Measurements from ENCODE around the gene ARMC12. TPM values are rescaled to one million over a fixed set of nuclear protein-coding genes. Genes with fewer than 3 reads are reported as not detected.

ARMC12 gene
- total RNA-seq, 1 experiment from 2014 or later: 0.24 TPM

DNA sequence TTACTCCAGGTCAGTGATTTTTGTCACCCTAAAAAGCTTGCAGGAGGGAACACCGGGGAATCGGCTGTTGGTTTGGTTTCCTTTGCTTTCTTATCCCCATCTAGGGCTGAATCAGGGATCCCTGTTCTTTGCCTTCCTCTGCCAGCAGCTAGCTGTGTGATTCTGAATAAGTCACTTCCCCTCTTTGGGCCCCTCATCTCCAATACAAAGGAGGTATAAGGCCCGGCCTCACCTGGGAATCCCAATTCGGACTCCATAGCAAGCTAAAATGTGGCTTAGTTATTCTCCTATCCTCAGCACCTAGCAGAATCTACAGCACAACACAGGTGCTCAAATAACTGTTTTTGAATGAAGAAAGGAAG is 18.5 kb upstream of the ARMC12 start:
- no peak for DNase-seq (ENCODE audit: low spot score)

DNA sequence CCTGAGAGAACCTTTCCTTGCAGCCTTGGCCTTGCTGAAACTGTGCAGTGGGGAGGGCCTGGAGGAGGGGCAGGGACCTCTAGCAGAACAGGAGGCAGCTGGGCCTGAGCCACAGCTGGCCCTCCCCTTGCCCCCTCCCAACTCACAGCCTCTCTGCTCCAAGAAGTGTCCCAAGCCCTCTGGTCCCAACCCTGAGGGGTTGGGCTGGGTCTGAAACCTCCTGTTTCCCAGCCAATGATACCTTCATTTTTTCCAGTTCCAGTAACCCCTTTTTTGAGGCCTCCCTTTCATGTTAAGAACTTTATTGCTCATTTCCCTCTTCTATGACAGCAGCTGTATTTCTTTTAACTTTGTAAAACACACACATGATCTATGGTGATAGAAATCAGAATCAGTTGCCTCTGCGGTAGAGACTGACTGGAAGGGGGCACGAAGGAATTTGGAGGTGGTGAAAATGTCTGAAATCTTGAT is 17.9 kb upstream of the ARMC12 start:
- no peak for DNase-seq (ENCODE audit: low spot score)

DNA sequence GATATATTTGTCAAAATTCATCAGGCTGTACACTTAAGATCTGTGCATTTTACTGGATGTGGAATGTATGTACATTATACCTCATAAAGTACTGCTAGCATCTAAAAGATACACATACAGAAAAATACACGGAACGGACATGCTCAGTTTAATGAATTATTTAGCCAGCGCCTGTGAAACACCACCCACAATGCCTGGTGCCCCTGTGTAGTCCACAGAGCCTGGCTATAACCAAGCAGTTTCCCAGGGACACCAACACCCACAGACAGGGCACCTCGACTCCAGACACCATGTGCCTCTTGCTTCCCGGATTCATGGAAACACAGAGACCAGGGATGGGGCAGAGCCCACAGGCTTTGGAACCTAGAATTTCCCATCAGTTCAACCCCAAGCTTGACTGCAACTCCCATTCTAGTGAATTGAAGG is 17.4 kb upstream of the ARMC12 start:
- DNase-seq (ENCODE audit: low spot score): no peak

DNA sequence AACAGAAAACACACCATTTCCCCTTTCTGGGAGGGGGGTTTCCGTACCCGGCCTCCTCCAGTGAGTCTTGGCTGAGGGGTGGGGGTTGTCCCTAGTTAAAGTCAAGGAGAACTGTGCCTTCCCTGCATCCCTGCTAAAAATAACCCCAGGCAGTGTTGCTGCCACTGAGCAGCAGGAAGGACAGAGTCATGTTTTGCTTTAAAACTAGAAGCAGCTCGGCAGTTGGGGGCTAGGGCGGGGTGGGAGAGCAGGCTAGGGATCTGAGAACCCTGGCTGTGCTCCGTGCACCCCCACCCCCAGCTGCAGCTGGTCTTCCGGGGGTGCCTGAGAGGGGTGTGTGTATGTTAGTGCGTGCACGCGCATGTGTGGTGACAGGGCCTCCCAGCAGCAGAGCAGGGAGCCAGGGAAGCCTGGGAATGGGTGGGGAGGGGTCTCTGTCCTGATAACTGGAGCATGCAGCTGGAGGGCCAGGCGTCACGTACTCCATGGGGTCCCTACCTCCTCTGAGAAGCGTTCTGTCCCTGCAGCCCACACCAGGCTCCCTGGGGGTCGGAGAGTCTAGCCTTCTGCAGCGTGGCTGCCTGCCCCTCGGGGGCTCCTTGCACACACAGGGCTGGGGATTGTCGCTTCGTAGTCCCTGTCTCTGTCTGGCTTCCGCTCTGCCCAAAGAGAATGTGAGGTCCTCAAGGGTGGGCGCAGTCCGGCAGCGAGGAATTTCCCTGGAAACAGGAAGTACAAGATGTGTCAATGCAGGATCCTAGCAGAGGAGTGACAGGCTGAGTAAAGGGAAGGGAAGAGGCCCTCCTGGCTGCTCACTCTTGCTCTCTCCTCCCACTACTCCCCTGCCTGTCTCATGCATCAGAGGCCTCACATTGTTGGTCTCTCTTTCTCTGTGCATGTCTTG is 16.8 kb upstream of the ARMC12 start:
- DNase-seq (ENCODE audit: low spot score): no peak

DNA sequence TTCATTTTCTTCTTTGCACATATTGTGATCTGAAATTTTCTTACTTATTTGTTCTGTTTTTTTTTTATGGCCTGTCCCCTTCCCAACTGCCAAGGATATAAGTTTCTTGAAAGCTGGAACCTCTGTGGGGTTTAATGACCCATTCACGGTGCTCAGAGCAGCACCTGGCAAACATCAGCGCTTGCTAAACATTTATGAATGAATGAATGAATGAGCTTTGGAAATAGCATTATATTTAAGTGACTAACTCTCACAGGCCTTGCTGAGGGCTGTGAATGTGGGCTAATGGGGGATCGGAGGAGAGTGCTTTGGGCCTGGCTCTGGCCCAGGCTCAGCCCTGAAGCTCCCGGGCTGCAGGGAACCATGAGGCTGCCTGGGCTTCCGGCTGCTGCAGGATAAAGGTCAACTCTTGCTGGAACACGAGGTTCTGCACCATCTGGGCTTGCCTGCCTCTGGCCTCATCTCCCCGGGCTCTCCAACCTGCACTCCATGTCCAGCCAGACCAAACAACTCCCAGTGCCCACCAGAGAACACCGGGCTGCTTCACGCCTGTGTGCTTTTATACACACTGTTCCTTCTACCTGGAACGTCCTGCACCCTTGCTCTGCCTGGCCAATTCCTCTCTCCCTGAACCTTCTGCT is 14.6 kb upstream of the ARMC12 start:
- no peak for DNase-seq (ENCODE audit: low spot score)

DNA sequence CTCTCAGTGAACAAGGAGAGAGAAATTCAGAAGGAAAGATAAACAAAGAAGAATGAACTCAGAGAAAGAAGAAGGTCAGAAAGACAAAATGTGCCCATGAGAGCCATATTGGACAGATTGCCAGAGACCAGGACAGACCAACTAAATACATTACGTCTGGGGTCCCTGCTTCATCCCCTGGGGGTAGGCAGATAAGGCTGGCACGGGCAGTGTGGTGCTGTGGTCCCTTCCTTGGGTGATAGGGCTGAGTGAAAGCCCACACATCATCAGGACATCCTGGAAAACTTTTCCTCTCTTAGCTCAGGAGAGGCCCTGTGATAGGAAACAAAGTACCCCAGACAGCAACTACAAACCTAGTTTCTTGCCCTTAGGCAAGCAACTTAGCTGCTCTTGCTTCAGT is 13.2 kb upstream of the ARMC12 start:
- no peak for DNase-seq (ENCODE audit: low spot score)

DNA sequence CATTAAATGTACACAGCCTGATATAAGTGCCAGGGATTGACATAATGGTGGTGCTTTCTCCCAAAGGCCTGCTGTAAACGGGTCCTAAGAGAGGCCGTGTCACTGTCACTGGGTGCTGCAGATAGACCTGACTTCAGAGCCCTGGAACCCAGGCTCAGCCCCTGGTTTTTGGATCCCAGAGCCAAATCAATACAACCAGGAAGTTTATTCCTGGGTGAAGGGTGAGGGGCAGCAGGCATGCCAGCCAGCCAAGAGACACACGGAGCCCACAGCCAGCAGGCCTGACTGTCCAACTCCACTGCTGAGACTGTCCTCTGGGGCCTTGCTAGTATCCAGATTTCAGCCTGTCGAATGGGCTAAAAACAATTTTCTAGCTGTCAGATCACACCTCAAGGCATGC is 12.8 kb upstream of the ARMC12 start:
- DNase-seq (ENCODE audit: low spot score): no peak

DNA sequence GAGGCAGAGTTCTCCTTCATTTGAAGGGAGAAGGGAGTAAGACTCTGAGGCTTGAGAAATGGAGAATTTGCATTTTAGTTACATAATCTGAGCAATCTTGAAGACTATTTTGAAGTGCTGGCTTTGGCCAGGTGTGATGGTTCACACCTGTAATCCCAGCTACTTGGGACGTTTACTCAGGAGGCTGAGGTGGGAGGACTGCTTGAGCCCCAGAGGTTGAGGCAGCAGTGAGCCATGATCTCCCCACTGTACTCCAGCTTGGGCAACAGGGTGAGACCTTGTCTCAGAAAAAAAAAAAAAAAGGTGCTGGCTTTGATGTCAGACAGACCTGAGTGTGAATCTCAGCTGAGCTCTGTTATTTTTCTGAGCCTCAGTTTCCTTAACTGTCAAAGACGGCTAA is 12.4 kb upstream of the ARMC12 start:
- no peak for DNase-seq (ENCODE audit: low spot score)

DNA sequence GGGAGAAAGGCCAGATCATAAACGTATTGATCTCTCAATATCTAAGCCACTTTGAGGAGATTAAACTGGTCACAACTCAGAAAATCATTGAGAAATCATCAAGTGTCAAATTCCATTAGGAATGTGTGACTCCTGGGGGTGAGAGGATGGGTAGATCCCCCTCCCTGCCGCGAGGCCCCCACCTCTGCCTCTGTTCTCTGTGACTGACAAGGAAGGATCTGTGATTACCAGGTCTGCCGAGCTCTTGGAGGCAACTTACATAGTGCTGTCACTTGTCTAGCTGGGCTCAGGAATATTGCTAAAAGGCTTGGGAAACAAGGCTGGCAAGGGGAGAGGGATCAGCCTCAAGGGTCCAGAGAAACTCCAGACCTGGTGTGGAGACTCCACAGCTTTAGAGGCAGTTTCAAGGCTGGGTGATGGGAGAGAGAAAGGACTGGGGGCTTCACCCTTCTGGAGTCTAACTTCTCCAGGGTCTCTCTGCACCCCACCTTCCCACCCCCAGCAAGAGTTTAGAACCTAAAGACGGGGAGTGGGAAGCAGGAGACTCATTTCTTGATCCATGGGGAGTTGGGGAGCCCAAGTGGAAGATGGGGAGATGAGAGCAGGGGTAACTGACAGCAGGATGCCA is 11.6 kb upstream of the ARMC12 start:
- DNase-seq (ENCODE audit: low spot score): no peak

DNA sequence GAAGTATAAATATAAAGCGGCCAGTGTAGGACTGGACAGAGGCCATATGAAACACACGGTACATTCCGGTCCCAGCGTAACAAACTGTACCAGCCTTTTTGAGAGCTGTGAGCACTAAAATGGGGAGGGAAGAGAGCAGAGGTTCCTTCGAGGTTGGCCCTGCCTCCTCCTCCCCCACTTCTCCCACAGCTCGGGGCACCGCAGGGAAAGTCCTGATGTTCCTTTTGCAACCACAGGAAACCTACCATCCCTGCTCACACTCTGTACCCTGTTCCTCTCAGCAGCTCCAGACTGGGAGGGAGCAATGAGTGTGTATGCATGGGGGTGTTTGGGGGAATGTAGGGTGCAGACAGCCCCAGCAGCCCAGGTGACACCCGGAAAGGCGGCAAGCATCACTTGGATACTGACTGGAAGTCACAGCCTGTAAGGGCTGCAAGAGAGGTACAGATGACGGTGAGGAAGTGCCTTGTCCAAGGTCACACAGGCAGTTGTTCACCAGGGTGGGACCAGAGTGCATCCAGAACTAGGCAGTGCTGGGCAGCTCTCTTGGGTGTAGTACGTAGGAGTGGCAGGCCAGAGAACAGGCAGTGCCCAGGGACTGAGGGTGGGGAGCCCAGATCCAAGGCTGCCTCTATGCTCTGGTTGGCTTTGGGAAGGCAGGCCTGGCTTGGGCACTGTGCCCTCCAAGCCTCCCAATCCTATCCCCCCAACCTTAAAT is 11.0 kb upstream of the ARMC12 start:
- no peak for DNase-seq (ENCODE audit: low spot score)

DNA sequence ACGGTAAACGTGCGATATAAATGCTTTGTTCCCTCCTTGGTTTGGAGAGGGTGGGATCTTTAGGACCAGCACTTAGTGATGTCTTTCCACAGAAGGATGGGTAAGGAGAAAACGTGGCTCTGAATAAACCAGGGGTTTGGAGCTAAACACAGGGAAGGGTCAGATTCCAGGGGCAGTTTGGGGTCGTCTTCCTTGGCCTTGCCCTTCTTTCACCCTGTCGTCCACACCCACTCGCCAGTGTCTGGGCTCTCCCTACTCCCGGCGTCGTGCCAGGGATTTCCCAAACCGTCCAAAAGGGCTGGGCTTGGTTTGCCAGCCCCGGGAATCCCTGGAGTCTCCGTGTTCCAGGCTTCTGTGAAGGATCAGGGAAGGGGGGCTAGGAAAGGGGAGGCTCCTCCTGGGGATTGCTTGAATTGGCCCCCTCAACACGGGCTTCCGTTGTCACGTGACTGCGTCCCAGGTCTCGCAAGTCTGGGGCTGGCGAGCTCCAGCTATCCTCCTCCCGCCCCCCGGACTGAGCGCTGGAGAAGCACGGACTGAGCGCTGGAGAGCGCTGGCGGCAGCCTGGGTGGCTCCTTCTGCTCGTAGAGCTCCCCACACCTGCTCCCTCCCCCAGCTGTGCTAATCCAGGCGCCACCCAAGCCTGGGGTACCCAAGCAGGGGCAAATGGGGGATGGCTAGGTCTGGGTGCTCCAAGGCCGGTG is 9.4 kb upstream of the ARMC12 start:
- peak; percentile 51 for DNase-seq (ENCODE audit: low spot score)

DNA sequence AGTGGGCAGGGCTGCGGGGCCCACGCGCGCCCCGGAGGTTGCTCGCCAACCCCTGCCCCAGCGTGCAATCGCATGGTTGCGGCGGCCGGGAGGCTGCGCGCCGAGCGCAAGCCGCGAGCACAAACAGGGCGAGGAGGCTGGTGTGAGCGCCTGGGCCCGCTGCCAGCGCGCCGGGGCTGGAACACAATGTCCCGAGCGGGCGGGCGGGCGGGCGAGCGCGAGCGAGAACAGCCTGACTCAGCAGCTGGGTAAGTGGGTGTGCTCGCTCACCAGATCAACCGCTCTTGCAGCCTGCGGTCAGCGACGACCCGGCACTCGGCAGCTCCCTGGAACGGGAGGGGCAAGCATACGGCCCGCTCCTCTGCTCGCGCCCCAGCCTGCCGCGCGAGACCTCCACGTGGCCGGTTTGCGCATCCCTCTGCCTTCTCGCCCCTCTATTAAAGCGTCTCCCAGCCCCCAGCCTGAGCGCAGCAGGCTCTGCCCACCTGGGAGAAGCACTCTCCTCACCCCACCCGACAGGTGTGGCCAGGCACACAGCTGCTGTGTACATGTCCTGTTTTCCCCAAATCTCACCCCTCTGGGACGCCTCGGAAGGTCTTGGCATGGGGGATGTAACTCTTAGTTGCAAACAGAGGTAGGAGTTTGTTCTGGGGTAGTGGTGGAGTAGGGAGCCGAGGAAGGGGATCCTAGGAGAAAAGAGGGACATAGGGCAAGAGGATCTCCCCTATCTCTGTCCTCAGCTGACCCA is 8.7 kb upstream of the ARMC12 start:
- peak; percentile 81 for DNase-seq (ENCODE audit: low spot score)

DNA sequence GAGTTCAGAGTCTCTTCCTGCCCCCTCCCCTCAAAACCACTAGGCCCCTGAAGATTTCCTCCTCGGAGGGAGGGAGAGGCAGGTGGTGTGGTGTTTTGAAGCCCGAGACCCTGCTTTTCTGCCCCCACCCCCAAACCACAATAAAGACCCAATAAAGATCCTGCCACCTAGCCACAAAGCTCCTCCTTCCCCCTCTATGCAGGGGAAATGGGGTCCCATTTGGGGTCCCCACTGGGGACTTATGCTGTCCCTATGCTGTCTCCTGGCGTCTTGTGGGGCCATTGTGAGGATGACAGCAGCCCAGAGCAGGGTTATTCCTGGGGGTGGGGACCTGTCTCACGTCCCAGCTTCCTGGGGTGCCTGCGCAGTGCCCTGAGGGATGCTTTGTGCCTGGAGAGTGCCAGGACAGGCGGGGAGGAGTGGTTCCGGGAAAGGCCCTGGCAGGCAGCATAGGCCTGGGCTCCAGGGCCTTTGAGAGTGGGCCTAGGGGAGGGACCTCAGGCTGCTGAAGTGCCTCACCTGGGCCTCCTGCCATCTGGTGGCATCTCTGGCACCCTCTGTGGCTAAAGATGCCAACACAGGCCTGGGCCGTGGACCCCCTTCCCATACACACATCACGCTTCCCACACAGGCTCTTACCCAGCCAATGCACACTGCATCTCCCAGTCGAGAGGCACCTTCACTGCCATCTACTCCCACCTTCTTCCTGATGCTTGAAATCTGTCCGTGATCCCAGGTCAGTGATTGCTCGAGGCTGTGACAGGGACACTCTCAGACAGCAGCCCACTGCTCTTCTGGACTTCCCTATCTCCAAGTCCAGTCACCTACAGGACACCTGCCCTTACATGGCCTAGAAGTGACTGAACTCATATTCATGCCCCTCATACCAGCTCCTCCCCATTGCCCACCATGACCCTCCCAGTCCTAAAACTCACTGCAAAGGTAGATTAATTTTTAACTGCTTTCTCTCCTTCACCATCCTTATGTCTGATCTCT is 7.9 kb upstream of the ARMC12 start:
- DNase-seq (ENCODE audit: low spot score): no peak

DNA sequence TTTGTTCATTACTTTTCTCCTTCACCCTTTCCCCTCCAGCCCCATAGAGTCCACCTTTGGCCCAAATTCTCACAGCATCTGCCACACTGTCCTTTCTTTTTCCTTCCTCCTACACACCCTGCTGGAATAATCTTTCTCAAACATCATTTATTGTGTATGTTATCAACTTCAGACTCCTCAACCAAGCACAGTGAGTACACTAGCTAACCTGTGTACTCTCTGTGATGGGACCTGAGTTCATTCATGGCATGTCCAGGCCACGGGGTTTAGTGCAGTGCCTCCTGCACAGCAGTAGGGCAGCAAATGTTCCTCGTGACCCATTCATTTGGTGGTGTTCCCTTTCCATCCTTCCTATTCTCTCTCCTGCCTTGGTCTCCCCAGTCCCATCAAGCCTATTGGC is 7.1 kb upstream of the ARMC12 start:
- DNase-seq (ENCODE audit: low spot score): no peak

DNA sequence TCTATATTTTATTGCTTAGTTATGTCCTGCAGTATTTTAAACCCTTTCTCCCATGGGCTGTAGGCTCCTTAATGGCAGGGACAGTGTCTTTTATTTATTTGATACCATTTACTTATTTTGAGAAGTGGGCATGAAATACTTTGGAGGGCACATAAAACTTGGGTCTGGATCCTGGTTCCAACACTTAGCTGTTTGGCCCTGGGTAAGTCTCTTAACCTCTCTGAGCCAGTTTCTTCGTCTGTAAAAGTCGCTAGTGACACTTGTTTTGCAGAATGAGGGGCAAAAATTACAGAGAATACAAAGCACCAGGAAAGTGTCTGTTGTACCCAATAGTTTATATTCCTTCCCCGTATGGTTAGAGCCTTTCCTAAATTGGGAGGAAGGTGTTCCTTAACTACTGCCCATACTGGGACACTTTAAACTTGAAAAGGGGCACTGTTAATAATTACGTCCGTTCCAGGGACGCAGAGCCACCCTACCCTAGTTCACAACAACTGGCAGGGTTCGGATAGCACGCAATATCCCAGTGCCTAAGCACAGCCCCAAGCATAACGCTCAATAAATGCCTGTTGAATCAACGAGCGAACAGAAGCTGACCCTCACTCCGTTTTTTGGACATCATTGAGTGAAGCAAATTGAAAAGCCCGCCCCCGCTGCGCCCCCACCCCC is 6.0 kb upstream of the ARMC12 start:
- no peak for DNase-seq (ENCODE audit: low spot score)

DNA sequence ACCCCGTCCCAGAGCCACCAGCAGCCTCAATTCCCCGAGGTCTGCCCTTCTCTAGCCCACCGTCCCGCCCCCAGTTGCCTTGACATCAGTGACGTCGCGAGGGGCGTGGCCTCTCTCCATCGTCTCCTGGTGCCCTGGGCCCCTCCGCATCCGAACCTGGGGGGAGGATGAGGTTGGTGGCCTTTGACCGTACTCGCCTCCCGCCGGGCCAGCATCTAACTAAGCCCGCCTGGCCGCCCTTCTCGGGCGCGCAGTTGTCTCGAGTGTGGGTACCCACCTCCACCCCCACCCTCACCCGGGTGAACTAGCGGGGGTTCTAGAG is 5.5 kb upstream of the ARMC12 start:
- peak; percentile 75 for DNase-seq (ENCODE audit: low spot score)

DNA sequence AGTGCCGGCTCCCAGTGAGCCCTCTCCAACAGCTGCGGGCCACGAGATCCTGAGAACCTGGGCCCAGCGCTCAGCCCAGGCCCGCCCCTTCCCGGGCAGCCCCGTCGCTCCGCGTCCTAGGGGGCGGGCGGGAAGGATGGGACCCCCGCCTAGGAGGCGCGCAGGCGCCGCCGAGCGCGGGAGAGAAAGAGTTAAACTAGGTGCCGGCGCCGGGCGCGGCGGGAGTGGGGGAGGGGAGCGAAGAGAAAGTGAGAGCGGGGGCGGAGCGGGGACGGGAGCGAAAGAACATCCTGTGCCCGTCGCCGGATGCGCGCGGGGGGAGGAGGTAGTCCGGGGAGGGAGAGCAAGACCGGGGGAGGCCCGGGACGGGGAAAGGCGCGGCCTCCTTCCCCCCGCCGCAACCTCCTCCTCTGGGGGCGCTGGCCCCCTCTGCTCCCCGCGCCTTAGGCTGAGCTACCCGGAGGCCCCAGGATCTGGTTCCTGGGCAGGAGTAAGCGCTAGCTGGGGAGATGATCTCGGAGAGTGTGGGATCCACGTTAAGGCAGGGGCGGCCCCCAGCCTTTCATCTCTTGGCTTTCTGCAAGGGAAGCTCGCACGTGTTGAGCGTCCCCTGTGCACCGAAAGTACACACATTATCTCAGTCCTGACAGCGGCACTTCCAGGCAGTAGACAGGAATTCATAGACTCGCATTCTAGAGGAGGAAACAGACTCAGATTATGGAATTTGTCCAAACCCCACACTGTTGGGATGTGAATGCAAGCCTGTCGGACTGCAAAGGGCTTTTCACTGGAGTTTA is 4.9 kb upstream of the ARMC12 start:
- peak; percentile 74 for DNase-seq (ENCODE audit: low spot score)

DNA sequence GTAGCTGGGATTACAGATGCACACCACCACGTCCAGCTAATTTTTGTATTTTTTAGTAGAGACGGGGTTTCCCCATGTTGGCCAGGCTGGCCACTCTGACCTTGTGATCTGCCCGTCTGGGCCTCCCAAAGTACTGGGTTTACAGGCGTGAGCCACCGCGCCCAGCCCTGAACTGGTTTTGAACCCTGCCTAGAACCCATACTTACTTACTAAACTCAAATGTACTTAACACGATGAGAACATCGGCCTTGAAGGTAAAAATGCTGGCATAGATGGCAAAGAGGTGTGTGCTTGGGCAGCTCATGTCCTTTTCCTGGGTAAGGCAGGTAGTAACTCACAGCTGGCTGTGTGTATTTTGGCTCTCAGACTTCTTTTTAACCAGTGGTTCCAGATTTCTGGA is 3.2 kb upstream of the ARMC12 start:
- DNase-seq (ENCODE audit: low spot score): no peak
